HepG2 (cell line): ENCODE data around the gene MGA.

Source experiments
- CENPX ChIP-seq: sonication (generic); formaldehyde crosslinking; IDR thresholded peaks from 2 replicates; pipeline ENCODE4 v1.9.0; 2021; ENCODE audit warnings: mild to moderate bottlenecking, missing genetic modification reagents, moderate library complexity
- ELF4 ChIP-seq: sonication (generic); formaldehyde crosslinking; IDR thresholded peaks from 2 replicates; pipeline ENCODE4 v1.5.0; 2020; ENCODE audit warnings: missing genetic modification reagents, mild to moderate bottlenecking, moderate library complexity, borderline replicate concordance
- FOXJ3 ChIP-seq: sonication (generic); formaldehyde crosslinking; IDR thresholded peaks from 2 replicates; pipeline ENCODE4 v1.4.0; 2020; ENCODE audit warnings: missing genetic modification reagents, mild to moderate bottlenecking, borderline replicate concordance
- HDAC2 ChIP-seq: sonication (generic); formaldehyde crosslinking; IDR thresholded peaks from 2 replicates; pipeline ENCODE4 v1.4.0; 2020; ENCODE audit warnings: missing genetic modification reagents
- PHF5A ChIP-seq: IDR thresholded peaks from one replicate; pipeline ENCODE4 v1.6.1; 2018; ENCODE audit warnings: low read depth, missing genetic modification reagents; ENCODE audit not compliant: unreplicated experiment
- ZNF343 ChIP-seq: sonication (generic); formaldehyde crosslinking; IDR thresholded peaks from 2 replicates; pipeline ENCODE4 v1.4.0; 2020; ENCODE audit warnings: mild to moderate bottlenecking, missing genetic modification reagents
- ZNF589 ChIP-seq: sonication (generic); formaldehyde crosslinking; conservative IDR thresholded peaks from 2 replicates; pipeline ENCODE4 v1.8.0; 2022; ENCODE audit warnings: mild to moderate bottlenecking, moderate library complexity, missing genetic modification reagents
- TF ChIP-seq, protein P1 (sequence below): sonication (generic); formaldehyde crosslinking; IDR thresholded peaks from 2 replicates; pipeline ENCODE4 v1.4.0; 2020; ENCODE audit warnings: missing genetic modification reagents
- TF ChIP-seq, protein P2 (sequence below): sonication (generic); formaldehyde crosslinking; IDR thresholded peaks from 2 replicates; pipeline ENCODE4 v1.5.0; 2020; ENCODE audit warnings: mild to moderate bottlenecking, missing genetic modification reagents, moderate library complexity
- TF ChIP-seq, protein P3 (sequence below), 2 experiments: IDR thresholded peaks; 2 replicates each; pipeline ENCODE4 v1.6.1; 2011 to 2012; ENCODE audit warnings: low read length in 2 of 2, borderline replicate concordance in 1 of 2, low read depth in 1 of 2, mild to moderate bottlenecking in 1 of 2, moderate library complexity in 1 of 2

DNA sequence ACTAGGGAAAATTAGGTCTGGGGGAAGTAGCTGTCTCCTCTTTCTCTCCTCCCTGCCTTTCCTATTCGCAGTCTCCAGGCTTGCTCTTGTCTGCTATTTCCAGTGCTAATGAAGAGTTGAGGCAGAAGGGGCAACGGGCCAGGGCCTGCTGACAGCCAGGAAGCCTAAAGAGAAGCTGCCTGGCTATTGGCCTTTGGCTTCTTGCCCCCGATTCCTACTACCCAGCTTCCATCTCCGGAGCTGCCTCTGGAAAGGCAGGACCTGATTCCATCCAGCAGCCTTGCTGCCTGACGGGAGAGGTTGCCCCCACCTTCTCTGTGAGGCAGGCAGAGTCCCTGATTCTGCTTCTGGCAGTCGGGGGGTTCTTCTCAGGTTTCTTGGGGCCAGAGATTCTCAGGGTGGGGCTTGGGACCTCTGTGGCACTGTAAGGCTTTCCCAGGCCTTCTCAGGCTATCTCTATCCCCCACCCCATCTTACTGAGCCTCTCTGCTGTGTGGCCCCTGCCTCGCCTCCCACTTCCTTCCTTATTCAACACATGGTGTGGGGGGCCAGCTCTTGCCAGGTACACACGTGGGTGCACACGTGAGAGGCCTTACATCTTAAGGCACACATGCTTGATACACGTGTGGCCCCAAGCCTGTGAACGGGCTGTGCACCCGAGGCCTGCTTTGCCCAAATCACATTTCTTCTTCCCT is 149.5 kb downstream of the MGA start:
- TF ChIP-seq HDAC2 (CRISPR knock-in tag) (no peak), ZNF589 (CRISPR knock-in tag) (no peak), FOXJ3 (no peak), CENPX (CRISPR knock-in tag) (no peak), ZNF343 (CRISPR knock-in tag) (no peak), ELF4 (CRISPR knock-in tag) (no peak), PHF5A (no peak)
- TF ChIP-seq, protein P1, sequence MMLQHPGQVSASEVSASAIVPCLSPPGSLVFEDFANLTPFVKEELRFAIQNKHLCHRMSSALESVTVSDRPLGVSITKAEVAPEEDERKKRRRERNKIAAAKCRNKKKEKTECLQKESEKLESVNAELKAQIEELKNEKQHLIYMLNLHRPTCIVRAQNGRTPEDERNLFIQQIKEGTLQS (CRISPR knock-in tag), result no peak
- TF ChIP-seq, protein P2, sequence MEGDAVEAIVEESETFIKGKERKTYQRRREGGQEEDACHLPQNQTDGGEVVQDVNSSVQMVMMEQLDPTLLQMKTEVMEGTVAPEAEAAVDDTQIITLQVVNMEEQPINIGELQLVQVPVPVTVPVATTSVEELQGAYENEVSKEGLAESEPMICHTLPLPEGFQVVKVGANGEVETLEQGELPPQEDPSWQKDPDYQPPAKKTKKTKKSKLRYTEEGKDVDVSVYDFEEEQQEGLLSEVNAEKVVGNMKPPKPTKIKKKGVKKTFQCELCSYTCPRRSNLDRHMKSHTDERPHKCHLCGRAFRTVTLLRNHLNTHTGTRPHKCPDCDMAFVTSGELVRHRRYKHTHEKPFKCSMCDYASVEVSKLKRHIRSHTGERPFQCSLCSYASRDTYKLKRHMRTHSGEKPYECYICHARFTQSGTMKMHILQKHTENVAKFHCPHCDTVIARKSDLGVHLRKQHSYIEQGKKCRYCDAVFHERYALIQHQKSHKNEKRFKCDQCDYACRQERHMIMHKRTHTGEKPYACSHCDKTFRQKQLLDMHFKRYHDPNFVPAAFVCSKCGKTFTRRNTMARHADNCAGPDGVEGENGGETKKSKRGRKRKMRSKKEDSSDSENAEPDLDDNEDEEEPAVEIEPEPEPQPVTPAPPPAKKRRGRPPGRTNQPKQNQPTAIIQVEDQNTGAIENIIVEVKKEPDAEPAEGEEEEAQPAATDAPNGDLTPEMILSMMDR, result no peak
- TF ChIP-seq, protein P3, sequence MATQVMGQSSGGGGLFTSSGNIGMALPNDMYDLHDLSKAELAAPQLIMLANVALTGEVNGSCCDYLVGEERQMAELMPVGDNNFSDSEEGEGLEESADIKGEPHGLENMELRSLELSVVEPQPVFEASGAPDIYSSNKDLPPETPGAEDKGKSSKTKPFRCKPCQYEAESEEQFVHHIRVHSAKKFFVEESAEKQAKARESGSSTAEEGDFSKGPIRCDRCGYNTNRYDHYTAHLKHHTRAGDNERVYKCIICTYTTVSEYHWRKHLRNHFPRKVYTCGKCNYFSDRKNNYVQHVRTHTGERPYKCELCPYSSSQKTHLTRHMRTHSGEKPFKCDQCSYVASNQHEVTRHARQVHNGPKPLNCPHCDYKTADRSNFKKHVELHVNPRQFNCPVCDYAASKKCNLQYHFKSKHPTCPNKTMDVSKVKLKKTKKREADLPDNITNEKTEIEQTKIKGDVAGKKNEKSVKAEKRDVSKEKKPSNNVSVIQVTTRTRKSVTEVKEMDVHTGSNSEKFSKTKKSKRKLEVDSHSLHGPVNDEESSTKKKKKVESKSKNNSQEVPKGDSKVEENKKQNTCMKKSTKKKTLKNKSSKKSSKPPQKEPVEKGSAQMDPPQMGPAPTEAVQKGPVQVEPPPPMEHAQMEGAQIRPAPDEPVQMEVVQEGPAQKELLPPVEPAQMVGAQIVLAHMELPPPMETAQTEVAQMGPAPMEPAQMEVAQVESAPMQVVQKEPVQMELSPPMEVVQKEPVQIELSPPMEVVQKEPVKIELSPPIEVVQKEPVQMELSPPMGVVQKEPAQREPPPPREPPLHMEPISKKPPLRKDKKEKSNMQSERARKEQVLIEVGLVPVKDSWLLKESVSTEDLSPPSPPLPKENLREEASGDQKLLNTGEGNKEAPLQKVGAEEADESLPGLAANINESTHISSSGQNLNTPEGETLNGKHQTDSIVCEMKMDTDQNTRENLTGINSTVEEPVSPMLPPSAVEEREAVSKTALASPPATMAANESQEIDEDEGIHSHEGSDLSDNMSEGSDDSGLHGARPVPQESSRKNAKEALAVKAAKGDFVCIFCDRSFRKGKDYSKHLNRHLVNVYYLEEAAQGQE (IDR thresholded peaks at IDR 0.05; ENCODE audit: borderline replicate concordance in 1 of 2, low read depth in 1 of 2, low read length in 2 of 2), result no peak
